Amygdala (tissue), 56 donors: ENCODE results near the gene PRELP.

Source experiments
- DNase-seq, 56 donors: peaks; one replicate each; lab custom pipeline; 2025; lab: John Stamatoyannopoulos, UW

PRELP gene

GRCh38 chr1:203521074-203521794, 45.6 kb downstream of the PRELP start:
- no peak for DNase-seq

- peak in 1 of 56 donors; percentile 13 for DNase-seq
Measured at GRCh38 chr1:203521812-203522211, 46.2 kb downstream of the PRELP start.

DNA sequence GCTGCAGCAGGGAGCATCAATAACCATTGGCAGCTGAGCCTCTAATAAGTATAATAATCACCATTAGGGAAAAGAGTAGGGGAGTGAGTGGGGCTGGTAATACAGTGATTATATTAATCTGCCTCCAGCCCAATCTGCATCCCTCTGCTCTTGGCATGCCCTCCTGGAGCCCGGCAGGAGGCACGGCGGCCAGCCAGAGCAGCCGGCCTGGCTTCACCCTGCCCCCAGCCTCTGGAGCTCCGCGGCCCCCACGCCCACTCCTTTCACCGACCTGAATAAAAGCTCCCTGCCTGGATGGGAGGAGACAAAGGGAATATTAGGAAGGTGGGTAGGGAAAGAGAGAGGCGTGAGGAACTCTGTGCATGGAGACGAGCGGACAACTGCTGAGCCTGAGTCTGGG, 46.6 kb downstream of the PRELP start:
- DNase-seq, result peak in 1 of 56 donors; percentile 18

DNA sequence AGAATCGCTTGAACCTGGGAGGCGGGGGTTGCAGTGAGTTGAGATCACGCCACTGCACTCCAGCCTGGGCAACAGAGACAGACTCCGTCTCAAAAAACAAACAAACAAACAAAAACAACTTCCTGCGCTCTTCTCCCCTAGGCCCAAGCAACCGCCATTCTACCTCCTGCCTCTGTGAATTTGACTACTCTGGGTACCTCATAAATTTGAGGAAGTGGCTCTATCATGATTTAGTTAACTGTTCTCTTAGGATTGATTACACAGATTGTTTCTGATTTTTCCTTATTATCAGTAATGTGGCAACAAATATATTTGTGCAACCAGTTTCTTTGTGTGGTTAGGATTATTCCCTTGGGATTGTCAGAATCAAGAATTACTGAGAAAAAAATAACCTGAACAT, 48.1 kb downstream of the PRELP start:
- no peak for DNase-seq

DNA sequence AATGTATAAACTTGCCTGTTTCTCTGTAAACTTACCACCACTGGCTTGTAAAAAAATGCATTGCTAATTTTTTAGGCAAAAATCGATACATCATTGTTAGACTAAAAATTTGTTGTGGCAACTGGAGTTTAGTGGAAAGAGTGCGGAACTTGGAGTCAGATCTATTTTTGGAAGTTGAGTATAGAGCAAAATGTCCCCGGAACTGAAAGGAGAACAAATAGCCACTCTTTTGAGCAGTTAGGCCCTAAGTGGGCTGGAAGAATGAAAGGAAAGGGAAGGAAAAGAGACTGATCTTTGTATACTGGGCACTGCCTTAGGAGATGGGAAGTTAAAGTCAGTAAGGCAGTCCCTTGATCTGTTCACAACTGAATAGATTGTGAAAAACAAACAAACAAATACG, 48.5 kb downstream of the PRELP start:
- DNase-seq, result no peak

- DNase-seq, result no peak
Measured at GRCh38 chr1:203524824-203525223, 49.2 kb downstream of the PRELP start.

GRCh38 chr1:203525685-203526084, 50.1 kb downstream of the PRELP start:
- DNase-seq, result no peak

DNA sequence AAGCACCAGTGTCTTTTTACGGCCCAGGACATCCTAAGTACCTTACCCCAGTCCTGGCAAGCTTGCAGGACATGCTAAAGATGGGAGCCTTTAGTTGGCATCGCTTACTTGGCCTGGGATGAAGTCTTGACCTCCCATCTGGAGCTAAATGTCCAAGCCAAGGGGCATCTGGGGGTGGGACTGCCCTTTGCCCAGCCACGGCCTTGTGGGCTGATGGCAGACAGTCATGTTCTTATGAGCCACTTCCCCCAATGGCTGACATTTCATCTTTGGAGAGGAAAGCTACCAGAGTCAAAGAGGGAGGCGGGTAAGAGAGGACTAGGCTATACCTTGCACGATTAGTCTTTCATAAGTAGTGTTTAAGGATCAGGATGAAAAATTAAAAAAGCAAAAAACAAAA, 50.5 kb downstream of the PRELP start:
- no peak for DNase-seq

DNA sequence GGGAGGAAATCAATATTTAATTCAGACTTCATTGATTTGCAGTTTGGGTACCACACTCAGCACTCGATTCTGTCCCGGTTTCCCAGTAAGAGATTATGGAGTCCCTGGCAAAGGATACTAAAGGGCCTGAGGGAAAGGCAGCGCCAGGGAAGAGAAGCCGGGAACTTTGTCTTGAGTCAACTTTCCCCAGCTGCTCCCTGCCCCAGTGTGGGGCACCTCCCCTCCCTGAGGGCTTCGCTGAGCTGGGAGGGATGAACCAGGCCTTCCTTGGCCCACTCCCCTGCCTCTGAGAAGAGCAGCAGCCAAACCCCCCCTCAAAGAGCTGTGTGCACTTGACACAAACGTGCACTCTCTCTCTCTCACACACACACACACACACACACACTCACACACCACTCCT, 51.0 kb downstream of the PRELP start:
- DNase-seq, result no peak

- DNase-seq, result no peak
Measured at GRCh38 chr1:203527013-203527412, 51.4 kb downstream of the PRELP start.

DNA sequence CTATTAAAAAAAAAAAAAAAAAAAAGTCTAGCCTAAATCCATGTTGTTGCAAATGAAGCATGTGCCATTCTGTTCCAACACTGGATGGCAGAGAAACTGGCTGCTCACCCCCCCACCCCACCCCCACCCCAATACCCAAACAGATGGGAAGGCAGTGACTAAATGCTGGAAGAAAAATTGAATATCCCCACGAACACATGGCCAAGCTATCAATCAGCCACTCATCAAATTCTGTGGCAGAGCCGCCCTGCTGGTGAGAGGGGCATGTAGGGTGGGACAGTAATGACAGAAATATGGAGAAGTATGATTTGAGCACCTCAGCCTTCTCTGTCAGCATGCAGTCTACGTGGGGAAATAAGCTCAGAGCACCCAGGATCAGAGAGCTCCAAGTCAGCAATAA, 52.5 kb downstream of the PRELP start:
- DNase-seq, result no peak

GRCh38 chr1:203528976-203529835, 53.6 kb downstream of the PRELP start:
- no peak for DNase-seq

GRCh38 chr1:203531063-203531462, 55.5 kb downstream of the PRELP start:
- DNase-seq, result peak in 1 of 56 donors; percentile 21

DNA sequence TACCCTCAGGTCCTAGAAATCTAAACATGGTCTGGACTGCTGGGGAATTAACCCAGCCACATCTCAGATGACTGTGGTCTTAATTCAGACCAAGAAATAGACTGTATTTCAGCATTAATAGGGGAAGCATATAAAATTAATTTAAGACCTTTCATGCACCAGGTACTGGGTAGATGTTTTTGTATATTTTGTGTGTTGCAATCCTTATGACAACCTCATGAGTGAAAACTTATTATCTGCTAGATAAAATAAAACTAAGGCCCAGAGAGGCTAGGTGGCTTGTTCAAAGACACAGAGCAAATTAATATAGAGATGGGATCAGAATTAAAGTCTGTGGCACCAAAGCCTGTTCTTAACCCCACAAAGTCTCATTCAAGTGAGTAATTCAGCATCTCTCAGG, 58.4 kb downstream of the PRELP start:
- DNase-seq, result no peak

DNA sequence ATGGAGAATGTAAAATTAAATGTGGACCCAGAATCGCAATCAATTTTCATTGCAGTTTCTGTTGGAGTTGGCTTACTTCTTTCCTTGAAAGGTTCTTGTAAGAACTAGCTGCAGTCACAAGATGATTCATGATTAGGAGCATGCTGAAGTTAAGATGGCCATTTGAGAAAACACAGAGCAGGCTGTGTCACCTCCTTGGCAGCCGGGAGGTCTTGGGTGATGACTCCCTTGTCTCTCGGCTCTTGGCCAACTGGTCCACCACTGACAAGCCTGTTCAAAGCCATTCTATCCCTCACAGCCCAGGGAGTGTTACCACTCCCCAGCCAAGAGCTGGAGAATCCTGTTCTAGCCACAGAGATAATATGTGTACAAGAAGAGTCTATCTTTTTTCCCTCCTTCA, 58.9 kb downstream of the PRELP start:
- no peak for DNase-seq

- DNase-seq, result no peak
Measured at GRCh38 chr1:203536575-203536974, 61.0 kb downstream of the PRELP start.

- DNase-seq, result no peak
Measured at GRCh38 chr1:203536980-203537455, 61.4 kb downstream of the PRELP start.

DNA sequence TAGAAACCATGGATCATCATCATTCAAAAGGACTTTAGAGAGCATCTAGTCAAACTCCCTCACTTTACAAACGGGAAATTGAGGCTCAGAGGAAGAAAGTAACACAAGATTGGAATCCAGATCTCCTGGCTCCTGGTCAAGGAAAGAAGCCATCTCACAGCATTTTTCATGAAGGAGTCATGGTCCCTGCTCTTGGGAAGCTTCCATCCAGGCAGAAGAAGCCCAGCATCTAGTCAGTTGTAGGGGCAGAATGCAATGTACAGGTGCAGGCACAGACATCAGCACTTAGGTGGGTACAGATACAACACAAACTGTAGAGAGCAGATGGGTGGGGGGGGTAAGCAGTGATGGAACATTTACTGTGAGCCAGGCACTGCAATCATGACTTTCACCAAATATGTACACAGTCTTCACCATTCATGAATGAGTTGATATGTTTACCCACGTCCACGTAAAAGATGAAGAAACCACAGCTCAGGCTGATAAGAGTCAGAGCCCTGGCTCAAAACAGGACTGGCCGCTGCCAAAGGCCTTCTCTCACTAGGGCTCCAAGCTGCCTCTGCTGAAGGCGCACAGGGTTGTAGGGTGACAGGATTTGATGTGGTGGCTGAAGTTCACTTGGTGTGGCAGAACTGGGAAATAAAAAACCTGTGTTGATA, 62.3 kb downstream of the PRELP start:
- no peak for DNase-seq

DNA sequence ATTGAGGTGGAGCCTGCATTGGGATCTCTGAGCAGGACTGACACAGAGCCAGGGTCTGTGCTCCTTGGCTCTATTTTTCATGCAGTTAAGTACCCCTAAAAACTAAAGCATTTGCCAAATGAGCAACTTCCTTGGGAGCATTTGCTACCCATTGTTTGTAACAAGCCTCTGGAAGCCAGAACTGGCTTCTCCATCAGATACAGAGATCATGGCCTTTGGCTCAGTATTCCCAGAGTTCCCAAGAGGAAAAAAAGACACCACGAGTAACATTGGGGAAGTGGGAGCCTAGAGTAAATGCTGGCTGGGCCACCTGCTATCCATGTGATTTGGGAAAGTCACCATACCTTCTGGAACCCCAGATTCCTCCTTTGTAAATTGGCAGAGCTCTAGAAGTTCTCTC, 63.1 kb downstream of the PRELP start:
- DNase-seq, result no peak

- DNase-seq, result no peak
Measured at GRCh38 chr1:203539831-203540546, 64.4 kb downstream of the PRELP start.
